GM19238 (cell line): ENCODE measurements around the gene OSBPL8.

Experiments used
- DNase-seq: peaks from one replicate; pipeline ENCODE4 v3.0.0; 2011; ENCODE audit warnings: low spot score; ENCODE audit not compliant: insufficient read length

Gene OSBPL8

GRCh38 chr12:76310110-76310509 is 249.5 kb downstream of the OSBPL8 start:
- DNase-seq, result no peak

DNA sequence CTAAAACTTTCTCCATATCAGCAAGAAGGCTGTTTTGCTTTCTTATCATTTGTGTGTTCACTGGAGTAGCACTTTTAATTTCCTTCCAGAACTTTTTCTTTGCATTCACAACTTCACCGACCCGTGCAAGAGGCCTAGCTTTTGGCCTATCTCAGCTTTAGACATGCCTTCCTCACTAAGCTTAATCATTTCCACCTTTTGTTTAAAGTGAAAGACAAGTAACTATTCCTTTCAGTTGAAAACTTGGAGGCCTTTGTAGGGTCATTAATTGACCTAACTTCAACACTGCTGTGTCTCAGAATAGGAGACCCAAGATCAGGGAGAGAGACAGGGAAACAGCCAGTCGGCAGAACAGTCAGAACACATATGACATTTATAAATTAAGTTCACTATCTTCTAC is 250.7 kb downstream of the OSBPL8 start:
- DNase-seq, result no peak

GRCh38 chr12:76307083-76307482 is 252.5 kb downstream of the OSBPL8 start:
- no peak for DNase-seq

- no peak for DNase-seq
Observed at GRCh38 chr12:76303989-76304460, 255.5 kb downstream of the OSBPL8 start.

- DNase-seq, result no peak
Observed at GRCh38 chr12:76303365-76303764, 256.2 kb downstream of the OSBPL8 start.
